Neural progenitor cell (in vitro differentiated cells): ENCODE results near the gene LASP1. TPM values are rescaled to one million over a fixed set of nuclear protein-coding genes. Genes with fewer than 3 reads are reported as not detected.
"Not testable (repeated sequence)": the region's sequence is repeated elsewhere in the genome, so short reads cannot be mapped to it uniquely, and the experiment has no call there.

ENCODE experiments used
- DNase-seq: peaks from one replicate; pipeline ENCODE4 v3.0.0-alpha.2; 2016; ENCODE audit warnings: low spot score
- H2AFZ ChIP-seq: fragments of 200-600 bp; sonication (generic); replicated peaks from 2 replicates; pipeline ENCODE4 v1.6.1; 2016; ENCODE audit warnings: antibody characterized with exemption
- H3F3A ChIP-seq: fragments of 200-600 bp; sonication (generic); 2 replicates; pipeline ENCODE4 v1.6.1; 2016; ENCODE audit warnings: antibody characterized with exemption, low read depth
- H3K27ac ChIP-seq: fragments of 200-600 bp; sonication (generic); 2 replicates; pipeline ENCODE4 v1.5.1; 2016; ENCODE audit warnings: mild to moderate bottlenecking
- H3K27me3 ChIP-seq: fragments of 200-600 bp; sonication (generic); 2 replicates; pipeline ENCODE4 v1.6.1; 2016; ENCODE audit warnings: mild to moderate bottlenecking, moderate library complexity
- H3K36me3 ChIP-seq: fragments of 200-600 bp; sonication (generic); 2 replicates; pipeline ENCODE4 v1.5.1; 2016
- H3K4me1 ChIP-seq: fragments of 200-600 bp; sonication (generic); 2 replicates; pipeline ENCODE4 v1.6.1; 2016; ENCODE audit warnings: mixed run types
- H3K4me2 ChIP-seq: fragments of 200-600 bp; sonication (generic); 2 replicates; pipeline ENCODE4 v1.6.1; 2016
- H3K4me3 ChIP-seq: fragments of 200-600 bp; sonication (generic); 2 replicates; pipeline ENCODE4 v1.5.1; 2016
- H3K79me2 ChIP-seq: fragments of 200-600 bp; sonication (generic); 2 replicates; pipeline ENCODE4 v1.6.1; 2016; ENCODE audit warnings: low read depth
- H3K9ac ChIP-seq: fragments of 200-600 bp; sonication (generic); 2 replicates; pipeline ENCODE4 v1.6.1; 2016
- H3K9me3 ChIP-seq: fragments of 200-600 bp; sonication (generic); 2 replicates; pipeline ENCODE4 v1.5.1; 2016; ENCODE audit warnings: low read depth
- H4K20me1 ChIP-seq: fragments of 200-600 bp; sonication (generic); 2 replicates; pipeline ENCODE4 v1.6.1; 2016; ENCODE audit warnings: low read depth
- H3K27ac Mint-ChIP-seq: 3 replicates; pipeline ENCODE4 v1.8.0; 2021; ENCODE audit warnings: mixed read lengths
- H3K27me3 Mint-ChIP-seq: 2 replicates; pipeline ENCODE4 v1.8.0; 2022; ENCODE audit warnings: low read depth, mild to moderate bottlenecking, inconsistent platforms, moderate library complexity, mixed read lengths; ENCODE audit not compliant: insufficient read depth
- H3K36me3 Mint-ChIP-seq: 3 replicates; pipeline ENCODE4 v1.8.0; 2021; ENCODE audit warnings: mixed read lengths
- H3K4me1 Mint-ChIP-seq: 3 replicates; pipeline ENCODE4 v1.8.0; 2021; ENCODE audit warnings: mixed read lengths
- H3K4me3 Mint-ChIP-seq: 3 replicates; pipeline ENCODE4 v1.8.0; 2021; ENCODE audit warnings: mild to moderate bottlenecking, moderate library complexity, mixed read lengths
- H3K9me3 Mint-ChIP-seq: 3 replicates; pipeline ENCODE4 v1.8.0; 2020; ENCODE audit warnings: mixed read lengths
- EZH2 ChIP-seq: fragments of 200-600 bp; sonication (generic); IDR thresholded peaks from 2 replicates; pipeline ENCODE4 v1.6.1; 2017; ENCODE audit warnings: antibody characterized with exemption, mild to moderate bottlenecking, moderate library complexity
- EZH2phosphoT487 ChIP-seq: fragments of 200-600 bp; sonication (generic); IDR thresholded peaks from 2 replicates; pipeline ENCODE4 v1.6.1; 2017; ENCODE audit warnings: antibody characterized with exemption
- total RNA-seq: library from RNA; depleted of rRNA; stranded (reverse); fragments of >200 nt; gene quantifications from 2 replicates; pipeline ENCODE4 v1.2.3, GENCODE V29; 2015; ENCODE audit warnings: low replicate concordance
- TF ChIP-seq, protein P1 (sequence below): fragments of 200-600 bp; sonication (generic); IDR thresholded peaks from 2 replicates; pipeline ENCODE4 v1.5.1; 2017; ENCODE audit warnings: antibody characterized with exemption, mild to moderate bottlenecking

The LASP1 gene
- total RNA-seq, 1 donor from 2014 or later = 45.2 TPM

DNA sequence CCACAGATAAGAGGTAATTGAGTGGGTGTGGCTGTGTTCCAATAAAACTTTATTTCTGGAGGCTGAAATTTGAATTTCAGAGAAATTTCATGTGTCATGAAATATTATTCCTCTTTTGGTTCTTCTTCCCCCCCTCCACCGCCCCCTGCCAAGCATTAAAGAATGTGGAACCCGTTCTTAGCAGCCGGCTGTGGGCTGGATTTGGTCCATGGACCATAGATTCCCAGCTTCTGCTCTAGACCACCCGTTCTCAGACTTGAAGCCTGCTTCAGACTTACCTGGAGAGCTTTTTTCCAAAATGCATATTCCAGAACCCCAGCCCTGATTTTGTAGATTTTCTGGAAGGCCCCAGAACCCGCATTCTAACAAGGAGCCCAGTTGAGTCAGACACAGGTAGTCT is 40.5 kb downstream of the LASP1 start:
- Histone ChIP-seq H3K4me1 (peaks cover 12% of the 10 kb centered on the region), H3K4me3 (no peak overlapping the region), H3K27ac (no peak overlapping the region), H3K36me3 (no peaks in the 10 kb centered on the region), H3K4me2 (no peak overlapping the region), H2AFZ (no peak overlapping the region), H3K9me3 (no peaks in the 10 kb centered on the region), H3K79me2 (no peaks in the 10 kb centered on the region), H3K27me3 (no peaks in the 10 kb centered on the region), H3F3A (peaks cover 6% of the 10 kb centered on the region), H4K20me1 (peaks cover 7% of the 10 kb centered on the region), H3K9ac (no peak overlapping the region)
- no peak for TF ChIP-seq EZH2phosphoT487
- no peak for TF ChIP-seq EZH2
- TF ChIP-seq, protein P1, sequence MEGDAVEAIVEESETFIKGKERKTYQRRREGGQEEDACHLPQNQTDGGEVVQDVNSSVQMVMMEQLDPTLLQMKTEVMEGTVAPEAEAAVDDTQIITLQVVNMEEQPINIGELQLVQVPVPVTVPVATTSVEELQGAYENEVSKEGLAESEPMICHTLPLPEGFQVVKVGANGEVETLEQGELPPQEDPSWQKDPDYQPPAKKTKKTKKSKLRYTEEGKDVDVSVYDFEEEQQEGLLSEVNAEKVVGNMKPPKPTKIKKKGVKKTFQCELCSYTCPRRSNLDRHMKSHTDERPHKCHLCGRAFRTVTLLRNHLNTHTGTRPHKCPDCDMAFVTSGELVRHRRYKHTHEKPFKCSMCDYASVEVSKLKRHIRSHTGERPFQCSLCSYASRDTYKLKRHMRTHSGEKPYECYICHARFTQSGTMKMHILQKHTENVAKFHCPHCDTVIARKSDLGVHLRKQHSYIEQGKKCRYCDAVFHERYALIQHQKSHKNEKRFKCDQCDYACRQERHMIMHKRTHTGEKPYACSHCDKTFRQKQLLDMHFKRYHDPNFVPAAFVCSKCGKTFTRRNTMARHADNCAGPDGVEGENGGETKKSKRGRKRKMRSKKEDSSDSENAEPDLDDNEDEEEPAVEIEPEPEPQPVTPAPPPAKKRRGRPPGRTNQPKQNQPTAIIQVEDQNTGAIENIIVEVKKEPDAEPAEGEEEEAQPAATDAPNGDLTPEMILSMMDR = no peak
- no peaks in the 10 kb centered on the region for H3K9me3 Mint-ChIP-seq
- H3K4me1 Mint-ChIP-seq = peaks cover 11% of the 10 kb centered on the region
- DNase-seq = no peak
- H3K4me3 Mint-ChIP-seq = no peak overlapping the region
- no peak overlapping the region for H3K27ac Mint-ChIP-seq
- H3K27me3 Mint-ChIP-seq = peaks cover 4% of the 10 kb centered on the region
- H3K36me3 Mint-ChIP-seq = no peaks in the 10 kb centered on the region

DNA sequence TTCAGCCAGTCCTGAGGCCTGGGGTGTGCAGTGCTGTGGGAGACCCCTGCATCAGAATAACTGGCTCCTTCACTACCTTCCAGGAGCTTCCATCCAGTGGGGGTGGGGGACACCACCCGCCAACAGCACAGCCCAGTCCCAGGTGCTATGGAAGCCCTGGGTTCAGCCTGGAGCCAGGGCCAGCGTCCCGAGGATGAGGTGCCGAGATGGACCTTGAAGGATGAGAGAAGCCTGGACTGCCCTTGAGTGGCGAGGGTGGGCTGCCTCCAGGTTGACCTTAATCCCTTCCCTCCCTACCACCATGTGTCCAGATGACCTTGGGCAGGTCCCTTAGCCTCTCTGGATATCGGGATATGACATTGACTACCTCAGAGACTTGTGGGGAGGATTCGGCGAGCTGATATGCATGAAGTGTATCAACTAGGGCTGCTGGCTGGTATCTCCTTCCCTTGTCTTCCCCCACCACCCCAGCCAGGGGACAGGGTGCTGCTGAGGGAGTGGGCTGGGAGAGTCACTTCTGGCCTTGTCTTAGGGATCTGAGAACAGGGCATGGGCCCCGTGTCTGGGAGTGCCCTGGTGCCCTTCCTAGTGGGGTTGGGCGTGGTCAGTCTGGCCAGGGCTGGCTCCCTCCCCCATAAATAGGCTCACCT is 41.3 kb downstream of the LASP1 start:
- Histone ChIP-seq H2AFZ (no peak overlapping the region), H3F3A (peaks cover 6% of the 10 kb centered on the region), H4K20me1 (peaks cover 7% of the 10 kb centered on the region), H3K4me3 (no peak overlapping the region), H3K36me3 (no peaks in the 10 kb centered on the region), H3K27ac (no peak overlapping the region), H3K4me2 (no peak overlapping the region), H3K4me1 (peaks cover 12% of the 10 kb centered on the region), H3K9me3 (no peaks in the 10 kb centered on the region), H3K27me3 (no peaks in the 10 kb centered on the region), H3K9ac (no peak overlapping the region), H3K79me2 (no peaks in the 10 kb centered on the region)
- peaks cover 7% of the 10 kb centered on the region for H3K36me3 Mint-ChIP-seq
- H3K9me3 Mint-ChIP-seq = no peaks in the 10 kb centered on the region
- H3K27ac Mint-ChIP-seq = no peak overlapping the region
- TF ChIP-seq EZH2phosphoT487 (no peak), EZH2 (no peak)
- TF ChIP-seq, protein P1 = no peak
- no peak for DNase-seq
- no peak overlapping the region for H3K4me3 Mint-ChIP-seq
- H3K27me3 Mint-ChIP-seq = peaks cover 4% of the 10 kb centered on the region
- H3K4me1 Mint-ChIP-seq = peaks cover 8% of the 10 kb centered on the region

DNA sequence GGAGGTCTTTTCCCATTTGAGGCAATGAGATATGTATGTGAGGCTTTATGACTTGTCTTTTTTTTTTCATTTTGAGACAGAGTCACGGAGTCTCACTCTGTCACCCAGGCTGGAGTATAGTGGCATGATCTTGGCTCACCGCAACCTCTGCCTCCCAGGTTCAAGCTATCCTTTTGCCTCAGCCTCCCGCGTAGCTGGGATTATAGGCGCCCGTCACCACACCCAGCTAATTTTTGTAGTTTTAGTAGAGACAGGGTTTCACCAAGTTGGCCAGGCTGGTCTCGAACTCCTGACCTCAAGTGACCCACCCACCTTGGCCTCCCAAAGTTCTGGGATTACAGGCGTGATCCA is 41.8 kb downstream of the LASP1 start:
- not testable (repeated sequence) for H3K9ac ChIP-seq, H3K36me3 Mint-ChIP-seq, DNase-seq, H3K27me3 Mint-ChIP-seq, H3K9me3 Mint-ChIP-seq, H3K4me3 Mint-ChIP-seq, H4K20me1 ChIP-seq, H3K27ac ChIP-seq, H2AFZ ChIP-seq, H3K79me2 ChIP-seq, H3F3A ChIP-seq, H3K4me3 ChIP-seq, H3K27me3 ChIP-seq, H3K4me1 Mint-ChIP-seq, H3K9me3 ChIP-seq, H3K36me3 ChIP-seq, H3K27ac Mint-ChIP-seq, H3K4me2 ChIP-seq
- peaks cover 12% of the 10 kb centered on the region for H3K4me1 ChIP-seq

DNA sequence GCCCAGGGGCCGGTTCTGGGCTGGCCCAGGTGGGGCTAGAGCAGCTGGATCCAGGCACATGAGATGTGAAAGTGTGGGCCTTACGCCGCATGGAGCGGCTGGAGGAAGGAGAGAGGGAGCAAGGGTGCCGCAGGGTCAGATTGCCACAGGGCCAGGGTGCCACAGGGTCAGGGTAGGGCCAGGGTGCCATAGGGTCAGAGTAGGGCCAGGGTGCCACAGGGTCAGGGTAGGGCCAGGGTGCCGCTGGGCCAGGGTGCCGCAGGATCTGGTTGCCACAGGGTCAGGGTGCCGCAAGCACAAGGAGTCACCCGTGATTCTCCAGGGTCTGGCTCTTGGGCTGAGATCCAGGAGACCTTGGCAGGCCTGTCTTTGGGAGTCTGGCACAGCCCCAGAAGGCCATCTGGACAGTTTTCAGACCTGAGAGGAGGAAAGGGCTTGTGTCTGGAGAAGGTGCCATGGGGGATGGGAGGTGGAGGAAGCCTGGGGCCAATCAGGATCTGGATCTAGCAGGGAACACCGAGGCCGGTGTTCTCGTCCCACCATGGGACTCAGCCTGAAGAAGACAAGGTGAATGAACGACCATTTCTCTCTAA is 42.5 kb downstream of the LASP1 start:
- no peaks in the 10 kb centered on the region for H3K79me2 ChIP-seq
- peaks cover 11% of the 10 kb centered on the region for H3K36me3 Mint-ChIP-seq
- TF ChIP-seq, protein P1 = no peak
- peaks cover 12% of the 10 kb centered on the region for H3K4me1 ChIP-seq
- H3K27ac Mint-ChIP-seq = no peak overlapping the region
- peaks cover 8% of the 10 kb centered on the region for H3F3A ChIP-seq
- H3K4me1 Mint-ChIP-seq = peaks cover 7% of the 10 kb centered on the region
- DNase-seq = no peak
- H3K27me3 Mint-ChIP-seq = peaks cover 8% of the 10 kb centered on the region
- no peak overlapping the region for H3K9ac ChIP-seq
- H3K4me3 Mint-ChIP-seq = no peak overlapping the region
- peaks cover 7% of the 10 kb centered on the region for H4K20me1 ChIP-seq
- H3K9me3 ChIP-seq = no peaks in the 10 kb centered on the region
- H3K27ac ChIP-seq = no peak overlapping the region
- no peak overlapping the region for H3K4me2 ChIP-seq
- no peaks in the 10 kb centered on the region for H3K9me3 Mint-ChIP-seq
- no peak overlapping the region for H3K4me3 ChIP-seq
- H2AFZ ChIP-seq = no peak overlapping the region
- H3K27me3 ChIP-seq = no peaks in the 10 kb centered on the region
- H3K36me3 ChIP-seq = no peaks in the 10 kb centered on the region
